Left cardiac atrium (tissue), 4 donors: ENCODE data around the gene OCA2. TPM values are rescaled to one million over a fixed set of nuclear protein-coding genes. Genes with fewer than 3 reads are reported as not detected.
"Not testable (repeated sequence)": the region's sequence is repeated elsewhere in the genome, so short reads cannot be mapped to it uniquely, and the experiment has no call there.

Experiments used
- ATAC-seq, 2 donors: fragments of 200-7000 bp; cut with Tn5 transposase; one replicate each; pipeline ENCODE4 v1.9.1; 2020; ENCODE audit warnings: mild to moderate bottlenecking in 2 of 2, moderate library complexity in 2 of 2
- DNase-seq: peaks from one replicate; pipeline ENCODE4 v3.0.0-alpha.2; 2020
- intact Hi-C, 2 donors: fragments of 100-400 bp; cut with DNase I; formaldehyde crosslinking; loops; one replicate each; pipeline versions ENCODE4 v1.14.1 to v1.15.1; 2022 to 2023
- total RNA-seq, 2 donors: library from RNA; stranded (reverse); fragmentation: NEBNext Ultra II Directional; extraction: Animal tissue kit (Norgen Biotek cat#: 25700); gene quantifications; one replicate each; pipeline ENCODE4 v1.2.1, GENCODE V29; 2021
- donor health status: DM: no; HTN: yes; CAD: no.
- donor health status: DM: no; HTN: yes; CAD: no; lungs with severe emphysema.
- donor health status: DM: yes; HTN: yes; CAD: no.
- donor health status: Dilated cardiomyopathy.

OCA2 gene
- total RNA-seq, 2 donors from 2014 or later, result 0.09 TPM; not detected in 1

GRCh38 chr15:27870320-27870719 is 228.8 kb downstream of the OCA2 start:
- ATAC-seq, result no peak
- intact Hi-C loops, result no loop called here
- no peak for DNase-seq

GRCh38 chr15:27869697-27870281 is 229.3 kb downstream of the OCA2 start:
- ATAC-seq, result no peak
- intact Hi-C loops, result no loop called here
- DNase-seq, result no peak

GRCh38 chr15:27868828-27869404 is 230.2 kb downstream of the OCA2 start:
- intact Hi-C loops, result no loop called here
- DNase-seq (no peak), ATAC-seq (no peak)

GRCh38 chr15:27867861-27868260 is 231.3 kb downstream of the OCA2 start:
- intact Hi-C loops, result no loop called here
- ATAC-seq, result no peak

GRCh38 chr15:27866505-27867165 is 232.5 kb downstream of the OCA2 start:
- intact Hi-C loops, result no loop called here
- ATAC-seq (no peak), DNase-seq (no peak)

More at GRCh38 chr15:27867861-27868260, 231.3 kb downstream of the OCA2 start:
- DNase-seq, result no peak

GRCh38 chr15:27865926-27866325 is 233.2 kb downstream of the OCA2 start:
- DNase-seq, result no peak
- ATAC-seq, result no peak
- intact Hi-C loops, result no loop called here

- intact Hi-C loops, result no loop called here
- DNase-seq (no peak), ATAC-seq (no peak)
Observed at GRCh38 chr15:27865323-27865922, 233.7 kb downstream of the OCA2 start.

GRCh38 chr15:27864719-27865118 is 234.4 kb downstream of the OCA2 start:
- ATAC-seq, result no peak

GRCh38 chr15:27864086-27864485 is 235.0 kb downstream of the OCA2 start:
- ATAC-seq (no peak), DNase-seq (no peak)
- intact Hi-C loops, result no loop called here

More at GRCh38 chr15:27864719-27865118, 234.4 kb downstream of the OCA2 start:
- intact Hi-C loops, result no loop called here
- no peak for DNase-seq

GRCh38 chr15:27863000-27863399 is 236.1 kb downstream of the OCA2 start:
- DNase-seq (no peak), ATAC-seq (no peak)
- intact Hi-C loops, result no loop called here

GRCh38 chr15:27861171-27861570 is 237.9 kb downstream of the OCA2 start:
- DNase-seq, result no peak
- intact Hi-C loops, result no loop called here
- ATAC-seq, result no peak

- DNase-seq (no peak), ATAC-seq (no peak)
- intact Hi-C loops, result loop anchor here in 1 of 2 donors (10.0 kb wide), 1 partner anchor 60 kb away; no protein-coding TSS in a partner anchor
Observed at GRCh38 chr15:27855137-27855536, 244.0 kb downstream of the OCA2 start.

- intact Hi-C loops, result loop anchor here in 1 of 2 donors (10.0 kb wide), 1 partner anchor 60 kb away; no protein-coding TSS in a partner anchor
- ATAC-seq (no peak), DNase-seq (no peak)
Observed at GRCh38 chr15:27854601-27855000, 244.5 kb downstream of the OCA2 start.

GRCh38 chr15:27853624-27854455 is 245.3 kb downstream of the OCA2 start:
- DNase-seq (no peak), ATAC-seq (no peak)
- intact Hi-C loops, result loop anchor here in 1 of 2 donors (10.0 kb wide), 1 partner anchor 59 kb away; no protein-coding TSS in a partner anchor

GRCh38 chr15:27851858-27852210 is 247.3 kb downstream of the OCA2 start:
- ATAC-seq (no peak), DNase-seq (no peak)
- intact Hi-C loops, result loop anchor here in 1 of 2 donors (10.0 kb wide), 1 partner anchor 57 kb away; no protein-coding TSS in a partner anchor

GRCh38 chr15:27850981-27851857 is 247.9 kb downstream of the OCA2 start:
- intact Hi-C loops, result loop anchor here in 1 of 2 donors (10.0 kb wide), 1 partner anchor 56 kb away; no protein-coding TSS in a partner anchor
- ATAC-seq, result no peak
- no peak for DNase-seq

- intact Hi-C loops, result loop anchor here in 1 of 2 donors (10.0 kb wide), 1 partner anchor 55 kb away; no protein-coding TSS in a partner anchor
- no peak for DNase-seq
- no peak for ATAC-seq
Observed at GRCh38 chr15:27850050-27850449, 249.1 kb downstream of the OCA2 start.

GRCh38 chr15:27848936-27849335 is 250.2 kb downstream of the OCA2 start:
- ATAC-seq, intact Hi-C loops, DNase-seq: not testable (repeated sequence)
